ENCODE measurements around the gene CHST10.
"Not testable (repeated sequence)": the region's sequence is repeated elsewhere in the genome, so short reads cannot be mapped to it uniquely, and the experiment has no call there.

Gene CHST10

GRCh38 chr2:100344433-100344832, 73.0 kb downstream of the CHST10 start:
- no peaks in the 10 kb centered on the region for H3K4me1 ChIP-seq (ENCODE audit: control insufficient read depth, insufficient read depth, low read length)
- no peaks in the 10 kb centered on the region for H3K9me3 ChIP-seq (ENCODE audit: control insufficient read depth, insufficient read depth, low read depth, low read length)
- no peaks in the 10 kb centered on the region for H3K36me3 ChIP-seq (ENCODE audit: control insufficient read depth in 2 of 2, insufficient read depth in 1 of 2, low read length in 2 of 2)
- CTCF ChIA-PET = interaction anchor here (0.7 kb wide), 1 partner anchor 22 kb away, joined by 3 read pairs; no protein-coding TSS in a partner anchor
- no peak for TF ChIP-seq ZNF133 (tag by site-specific recombination; IDR thresholded peaks at IDR 0.05)
- no peak for TF ChIP-seq ZNF155 (tag by site-specific recombination; IDR thresholded peaks at IDR 0.05)
- TF ChIP-seq HIC1 (tag by site-specific recombination; IDR thresholded peaks at IDR 0.05) = no peak
- no peak for TF ChIP-seq ZNF843 (tag by site-specific recombination; IDR thresholded peaks at IDR 0.05)
- TF ChIP-seq ZNF571 (tag by site-specific recombination; IDR thresholded peaks at IDR 0.05) = no peak
- H3K27ac ChIP-seq (ENCODE audit: extremely low read depth, low read depth, low read length) = no peak overlapping the region
- POLR2A ChIA-PET = no interaction called here
- H3K4me3 ChIP-seq (ENCODE audit: low read depth, low read length) = no peak overlapping the region

- H3K9me3 ChIP-seq (ENCODE audit: control insufficient read depth, insufficient read depth, low read depth, low read length); H3K27ac ChIP-seq (ENCODE audit: extremely low read depth, low read depth, low read length); POLR2A ChIA-PET; H3K36me3 ChIP-seq (ENCODE audit: control insufficient read depth in 2 of 2, insufficient read depth in 1 of 2, low read length in 2 of 2); H3K4me1 ChIP-seq (ENCODE audit: control insufficient read depth, insufficient read depth, low read length); H3K4me3 ChIP-seq (ENCODE audit: low read depth, low read length): not testable (repeated sequence)
- CTCF ChIA-PET = interaction anchor here (1.1 kb wide), 1 partner anchor 39 kb away, joined by 4 read pairs; no protein-coding TSS in a partner anchor
Observed at GRCh38 chr2:100342466-100342865, 75.0 kb downstream of the CHST10 start.
